HG02884 (cell line): Measurements from ENCODE around the gene ENSA.
"Not testable (repeated sequence)": the region's sequence is repeated elsewhere in the genome, so short reads cannot be mapped to it uniquely, and the experiment has no call there.

ENCODE experiments used
- ATAC-seq: cut with Tn5 transposase; IDR thresholded peaks from one replicate; pipeline ENCODE4 v1.9.1; 2021; ENCODE audit warnings: mild to moderate bottlenecking, moderate library complexity; ENCODE audit not compliant: unreplicated experiment

ENSA gene

GRCh38 chr1:150629115-150629928, at the start of gene ENSA:
TSS of gene ENSA (minus strand) at chr1:150629612. CDS start at chr1:150629470, 142 bp downstream.
- peak; percentile 90 for ATAC-seq

- ATAC-seq, result no peak
These were observed 49.6 kb upstream of the ENSA start for GRCh38 chr1:150678988-150679387.

DNA sequence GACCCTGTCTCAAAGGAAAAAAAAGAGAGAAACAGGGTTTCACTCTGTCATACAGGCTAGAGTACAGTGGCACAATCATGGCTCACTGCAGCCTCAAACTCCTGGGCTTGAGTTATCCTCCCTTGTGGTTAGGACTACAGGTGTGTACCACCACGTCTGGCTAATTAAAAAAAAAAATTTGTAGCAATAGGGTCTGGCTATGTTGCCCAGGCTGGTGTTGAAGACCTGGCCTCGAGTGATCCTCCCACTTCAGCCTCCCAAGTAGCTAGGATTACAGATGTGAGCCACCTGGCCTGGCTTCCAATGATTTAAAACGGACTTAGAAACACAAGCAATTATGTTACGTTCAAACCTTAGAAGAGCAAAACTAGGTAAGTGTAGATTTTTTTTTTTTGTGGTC, 45.5 kb upstream of the ENSA start:
- no peak for ATAC-seq

DNA sequence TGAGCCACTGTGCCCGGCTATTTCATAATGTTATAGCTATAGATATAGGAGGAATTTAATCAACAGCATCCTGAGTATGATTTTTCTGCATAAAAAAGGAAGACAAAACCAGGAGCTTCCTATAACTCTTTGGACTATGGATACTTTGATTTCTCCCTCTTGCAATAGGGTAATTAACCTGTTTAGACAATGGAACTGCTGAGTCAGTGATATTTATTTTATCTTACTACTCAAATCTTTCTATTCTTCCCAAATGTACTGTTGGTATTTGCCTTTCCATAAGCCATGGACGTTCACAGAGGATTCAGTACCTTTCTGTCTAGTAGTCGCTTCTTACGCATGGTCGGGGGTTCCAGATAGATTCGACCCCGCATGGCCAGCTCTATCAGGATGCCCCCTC, 33.9 kb upstream of the ENSA start:
- no peak for ATAC-seq

DNA sequence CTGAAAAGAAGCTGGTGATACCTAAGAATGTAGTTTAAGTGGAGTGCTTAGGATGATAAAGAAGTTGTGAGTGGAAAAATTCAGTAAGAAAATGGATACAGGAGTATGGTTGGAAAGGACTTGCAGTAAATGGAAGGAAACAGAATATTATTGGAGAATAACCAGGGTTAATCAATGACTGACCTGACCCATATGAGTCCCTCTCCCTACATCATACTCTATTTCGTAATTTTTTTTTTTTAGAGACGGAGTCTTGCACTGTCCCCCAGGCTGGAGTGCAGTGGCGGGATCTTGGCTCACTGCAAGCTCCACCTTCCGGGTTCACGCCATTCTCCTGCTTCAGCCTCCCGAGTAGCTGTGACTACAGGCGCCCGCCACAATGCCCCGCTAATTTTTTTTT, 33.4 kb upstream of the ENSA start:
- no peak for ATAC-seq

DNA sequence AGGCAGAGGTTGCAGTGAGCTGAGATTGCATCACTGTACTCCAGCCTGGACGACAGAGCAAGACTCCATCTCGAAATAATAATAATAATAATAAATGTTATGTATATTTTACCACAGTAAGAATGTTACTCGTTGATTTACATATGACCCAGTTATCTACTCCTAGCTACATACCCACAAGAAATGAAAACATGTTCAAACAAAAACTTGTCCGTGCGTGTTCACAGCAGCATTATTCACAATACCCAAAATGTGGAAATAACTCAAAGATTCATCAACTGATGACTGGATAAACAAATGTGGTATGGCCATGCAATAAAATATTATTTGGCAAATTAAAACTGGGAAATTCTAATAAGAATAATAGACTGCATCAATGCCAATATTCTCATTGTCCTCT, 31.7 kb upstream of the ENSA start:
- no peak for ATAC-seq

DNA sequence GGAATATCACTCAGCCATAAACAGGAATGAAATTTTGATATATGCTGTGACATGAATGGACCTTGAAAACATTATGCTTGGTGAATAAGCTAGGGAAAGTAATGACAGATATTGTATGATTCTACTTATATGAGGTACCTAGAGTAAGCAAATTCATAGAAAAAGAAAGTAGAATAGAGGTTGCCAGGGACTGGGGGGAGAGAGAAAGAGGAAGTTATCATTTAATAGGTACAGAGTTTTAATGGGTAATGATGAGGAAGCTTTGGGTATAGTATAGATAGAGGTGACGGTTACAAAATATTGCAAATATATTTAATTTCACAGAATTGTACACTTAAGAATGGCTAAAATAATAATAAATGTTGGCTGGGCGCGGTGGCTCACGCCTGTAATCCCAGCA, 31.2 kb upstream of the ENSA start:
- ATAC-seq, result no peak

- not testable (repeated sequence) for ATAC-seq
These were observed 27.7 kb upstream of the ENSA start for GRCh38 chr1:150657064-150657463.

DNA sequence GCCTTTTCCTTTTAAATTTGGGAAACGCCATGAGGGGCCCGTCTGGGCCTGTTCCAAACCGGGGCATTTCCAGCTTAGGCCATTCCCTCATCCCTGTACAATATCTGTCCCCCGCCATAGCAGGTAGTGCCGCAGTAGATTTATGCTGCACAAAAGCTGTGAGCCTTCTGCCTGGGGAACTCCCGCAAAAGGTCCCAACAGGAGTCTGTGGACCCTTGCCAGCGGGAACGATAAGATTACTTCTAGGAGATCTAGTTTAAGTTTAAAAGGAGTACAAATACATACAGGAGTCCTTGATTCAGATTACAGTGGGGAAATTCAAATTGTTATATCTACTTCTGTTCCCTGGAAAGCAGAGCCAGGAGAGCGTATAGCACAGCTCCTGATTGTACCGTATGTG, 25.2 kb upstream of the ENSA start:
- not testable (repeated sequence) for ATAC-seq

- no peak for ATAC-seq
These were observed 20.8 kb upstream of the ENSA start for GRCh38 chr1:150650193-150650592.

GRCh38 chr1:150649441-150650075, 20.1 kb upstream of the ENSA start:
- no peak for ATAC-seq

- ATAC-seq, result no peak
These were observed 12.9 kb upstream of the ENSA start for GRCh38 chr1:150642296-150642695.

GRCh38 chr1:150641126-150641815, 11.9 kb upstream of the ENSA start:
- not testable (repeated sequence) for ATAC-seq

DNA sequence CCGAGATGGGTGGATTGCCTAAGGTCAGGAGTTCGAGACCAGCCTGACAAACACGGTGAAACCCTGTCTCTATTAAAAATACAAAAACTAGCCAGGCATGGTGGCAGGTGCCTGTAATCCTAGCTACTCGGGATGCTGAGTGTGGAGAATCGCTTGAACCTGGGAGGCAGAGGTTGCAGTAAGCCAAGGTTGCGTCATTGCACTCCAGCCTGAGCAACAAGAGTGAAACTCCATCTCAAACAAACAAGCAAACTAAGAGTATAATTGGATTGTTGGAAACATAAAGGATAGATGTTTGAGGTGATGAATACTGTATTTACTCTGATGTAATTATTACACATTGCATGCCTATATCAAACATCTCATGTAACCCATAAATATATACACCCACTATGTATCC, 9.0 kb upstream of the ENSA start:
- ATAC-seq, result not testable (repeated sequence)

- not testable (repeated sequence) for ATAC-seq
These were observed 5.6 kb upstream of the ENSA start for GRCh38 chr1:150634839-150635622.

GRCh38 chr1:150628766-150629114, 672 bp downstream of the ENSA start:
- no peak for ATAC-seq

DNA sequence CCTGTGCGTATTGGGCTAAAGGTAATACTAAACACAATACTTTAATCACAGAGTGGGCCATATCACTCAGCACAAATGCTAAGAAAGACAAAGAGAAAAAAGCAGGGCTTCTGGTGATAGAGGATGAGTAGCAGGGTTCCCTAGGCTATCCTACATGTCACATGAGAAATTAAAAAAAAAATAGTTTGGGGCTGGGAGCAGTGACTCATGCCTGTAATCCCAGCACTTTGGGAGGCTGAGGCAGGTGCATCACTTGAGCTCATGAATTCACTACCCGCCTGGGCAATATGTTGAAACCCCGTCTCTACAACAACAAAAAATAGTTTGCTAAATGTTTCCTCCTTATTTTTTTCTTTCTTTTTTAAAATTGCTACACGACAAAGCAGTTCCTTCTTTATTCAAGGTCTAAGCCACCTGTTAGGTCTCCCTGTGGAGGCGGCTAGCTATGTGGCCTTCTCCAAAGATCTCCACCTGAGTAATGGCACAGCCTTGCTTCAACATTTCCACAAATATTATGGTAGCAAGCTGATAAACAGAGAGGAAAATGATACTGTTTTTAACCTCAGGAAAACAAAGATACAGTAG, 1.5 kb downstream of the ENSA start:
- ATAC-seq, result no peak

GRCh38 chr1:150626150-150626549, 3.3 kb downstream of the ENSA start:
- ATAC-seq, result no peak

DNA sequence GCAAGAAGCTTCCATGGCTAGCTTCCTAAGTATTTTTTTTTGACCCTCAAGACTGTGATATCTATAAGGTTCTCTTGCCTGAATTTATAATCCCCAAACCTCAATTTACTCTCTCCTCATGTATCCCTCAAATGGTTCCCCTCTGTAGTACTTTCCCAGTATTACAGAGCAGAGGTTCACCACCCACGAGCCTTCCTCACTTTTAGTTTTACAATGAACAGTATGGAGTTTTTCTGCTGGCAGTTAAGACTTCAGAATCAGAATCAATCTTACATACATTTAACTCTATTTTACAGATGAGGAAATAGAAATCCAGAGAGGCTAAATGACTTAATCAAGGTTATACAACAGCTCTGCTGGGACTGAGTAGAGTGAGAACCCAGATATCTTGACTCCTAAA, 4.9 kb downstream of the ENSA start:
- not testable (repeated sequence) for ATAC-seq

- not testable (repeated sequence) for ATAC-seq
These were observed 5.3 kb downstream of the ENSA start for GRCh38 chr1:150624134-150624533.
